Choroid plexus epithelial cell (primary cell): Measurements from ENCODE around the gene SSTR1.

Source experiments
- DNase-seq: peaks from one replicate; pipeline ENCODE4 v3.0.0-alpha.2; 2010; ENCODE audit warnings: low read depth
- H3K4me3 ChIP-seq: 2 replicates; pipeline ENCODE4 v1.5.1; 2011; ENCODE audit warnings: low read depth, mild to moderate bottlenecking, control low read depth, low read length, moderate library complexity
- TF ChIP-seq, protein P1 (sequence below): conservative IDR thresholded peaks from 2 replicates; pipeline ENCODE4 v1.5.1; 2011; ENCODE audit warnings: low read depth, mild to moderate bottlenecking, control low read depth, inconsistent platforms, low read length, moderate library complexity

The SSTR1 gene

DNA sequence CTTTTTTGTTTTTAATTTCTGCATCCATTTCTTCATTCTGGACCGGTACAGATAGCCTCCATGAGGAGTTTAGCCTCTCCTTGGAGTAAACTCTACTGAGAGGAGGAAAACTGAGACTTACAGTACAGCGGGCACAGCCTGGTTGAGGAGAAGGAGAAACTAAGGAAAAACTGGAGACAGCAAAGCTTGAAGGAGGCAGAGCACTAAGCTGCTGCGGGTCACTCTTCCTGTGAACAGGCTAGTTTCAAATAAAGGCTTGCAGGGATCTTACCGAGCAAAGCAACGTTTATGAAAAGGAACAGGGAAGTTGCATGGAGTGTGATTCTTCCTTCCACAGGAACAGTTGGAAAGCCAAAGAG, 348 bp upstream of the SSTR1 start:
- DNase-seq, result no peak
- no peak overlapping the region for H3K4me3 ChIP-seq
- TF ChIP-seq, protein P1, sequence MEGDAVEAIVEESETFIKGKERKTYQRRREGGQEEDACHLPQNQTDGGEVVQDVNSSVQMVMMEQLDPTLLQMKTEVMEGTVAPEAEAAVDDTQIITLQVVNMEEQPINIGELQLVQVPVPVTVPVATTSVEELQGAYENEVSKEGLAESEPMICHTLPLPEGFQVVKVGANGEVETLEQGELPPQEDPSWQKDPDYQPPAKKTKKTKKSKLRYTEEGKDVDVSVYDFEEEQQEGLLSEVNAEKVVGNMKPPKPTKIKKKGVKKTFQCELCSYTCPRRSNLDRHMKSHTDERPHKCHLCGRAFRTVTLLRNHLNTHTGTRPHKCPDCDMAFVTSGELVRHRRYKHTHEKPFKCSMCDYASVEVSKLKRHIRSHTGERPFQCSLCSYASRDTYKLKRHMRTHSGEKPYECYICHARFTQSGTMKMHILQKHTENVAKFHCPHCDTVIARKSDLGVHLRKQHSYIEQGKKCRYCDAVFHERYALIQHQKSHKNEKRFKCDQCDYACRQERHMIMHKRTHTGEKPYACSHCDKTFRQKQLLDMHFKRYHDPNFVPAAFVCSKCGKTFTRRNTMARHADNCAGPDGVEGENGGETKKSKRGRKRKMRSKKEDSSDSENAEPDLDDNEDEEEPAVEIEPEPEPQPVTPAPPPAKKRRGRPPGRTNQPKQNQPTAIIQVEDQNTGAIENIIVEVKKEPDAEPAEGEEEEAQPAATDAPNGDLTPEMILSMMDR, result no peak

GRCh38 chr14:38208618-38209562, 1.2 kb downstream of the SSTR1 start:
- TF ChIP-seq, protein P1, result peak; percentile 28
- H3K4me3 ChIP-seq, result peak overlapping the region; percentile 28
- peak; percentile 53 for DNase-seq

DNA sequence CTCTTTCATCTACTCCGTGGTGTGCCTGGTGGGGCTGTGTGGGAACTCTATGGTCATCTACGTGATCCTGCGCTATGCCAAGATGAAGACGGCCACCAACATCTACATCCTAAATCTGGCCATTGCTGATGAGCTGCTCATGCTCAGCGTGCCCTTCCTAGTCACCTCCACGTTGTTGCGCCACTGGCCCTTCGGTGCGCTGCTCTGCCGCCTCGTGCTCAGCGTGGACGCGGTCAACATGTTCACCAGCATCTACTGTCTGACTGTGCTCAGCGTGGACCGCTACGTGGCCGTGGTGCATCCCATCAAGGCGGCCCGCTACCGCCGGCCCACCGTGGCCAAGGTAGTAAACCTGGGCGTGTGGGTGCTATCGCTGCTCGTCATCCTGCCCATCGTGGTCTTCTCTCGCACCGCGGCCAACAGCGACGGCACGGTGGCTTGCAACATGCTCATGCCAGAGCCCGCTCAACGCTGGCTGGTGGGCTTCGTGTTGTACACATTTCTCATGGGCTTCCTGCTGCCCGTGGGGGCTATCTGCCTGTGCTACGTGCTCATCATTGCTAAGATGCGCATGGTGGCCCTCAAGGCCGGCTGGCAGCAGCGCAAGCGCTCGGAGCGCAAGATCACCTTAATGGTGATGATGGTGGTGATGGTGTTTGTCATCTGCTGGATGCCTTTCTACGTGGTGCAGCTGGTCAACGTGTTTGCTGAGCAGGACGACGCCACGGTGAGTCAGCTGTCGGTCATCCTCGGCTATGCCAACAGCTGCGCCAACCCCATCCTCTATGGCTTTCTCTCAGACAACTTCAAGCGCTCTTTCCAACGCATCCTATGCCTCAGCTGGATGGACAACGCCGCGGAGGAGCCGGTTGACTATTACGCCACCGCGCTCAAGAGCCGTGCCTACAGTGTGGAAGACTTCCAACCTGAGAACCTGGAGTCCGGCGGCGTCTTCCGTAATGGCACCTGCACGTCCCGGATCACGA, 2.2 kb downstream of the SSTR1 start:
- peak overlapping the region; percentile 28 for H3K4me3 ChIP-seq
- TF ChIP-seq, protein P1, result no peak
- DNase-seq, result no peak

DNA sequence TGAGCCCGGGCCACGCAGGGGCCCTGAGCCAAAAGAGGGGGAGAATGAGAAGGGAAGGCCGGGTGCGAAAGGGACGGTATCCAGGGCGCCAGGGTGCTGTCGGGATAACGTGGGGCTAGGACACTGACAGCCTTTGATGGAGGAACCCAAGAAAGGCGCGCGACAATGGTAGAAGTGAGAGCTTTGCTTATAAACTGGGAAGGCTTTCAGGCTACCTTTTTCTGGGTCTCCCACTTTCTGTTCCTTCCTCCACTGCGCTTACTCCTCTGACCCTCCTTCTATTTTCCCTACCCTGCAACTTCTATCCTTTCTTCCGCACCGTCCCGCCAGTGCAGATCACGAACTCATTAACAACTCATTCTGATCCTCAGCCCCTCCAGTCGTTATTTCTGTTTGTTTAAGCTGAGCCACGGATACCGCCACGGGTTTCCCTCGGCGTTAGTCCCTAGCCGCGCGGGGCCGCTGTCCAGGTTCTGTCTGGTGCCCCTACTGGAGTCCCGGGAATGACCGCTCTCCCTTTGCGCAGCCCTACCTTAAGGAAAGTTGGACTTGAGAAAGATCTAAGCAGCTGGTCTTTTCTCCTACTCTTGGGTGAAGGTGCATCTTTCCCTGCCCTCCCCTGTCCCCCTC, 3.0 kb downstream of the SSTR1 start:
- TF ChIP-seq, protein P1, result peak; percentile 49
- no peak overlapping the region for H3K4me3 ChIP-seq
- DNase-seq, result peak; percentile 48

DNA sequence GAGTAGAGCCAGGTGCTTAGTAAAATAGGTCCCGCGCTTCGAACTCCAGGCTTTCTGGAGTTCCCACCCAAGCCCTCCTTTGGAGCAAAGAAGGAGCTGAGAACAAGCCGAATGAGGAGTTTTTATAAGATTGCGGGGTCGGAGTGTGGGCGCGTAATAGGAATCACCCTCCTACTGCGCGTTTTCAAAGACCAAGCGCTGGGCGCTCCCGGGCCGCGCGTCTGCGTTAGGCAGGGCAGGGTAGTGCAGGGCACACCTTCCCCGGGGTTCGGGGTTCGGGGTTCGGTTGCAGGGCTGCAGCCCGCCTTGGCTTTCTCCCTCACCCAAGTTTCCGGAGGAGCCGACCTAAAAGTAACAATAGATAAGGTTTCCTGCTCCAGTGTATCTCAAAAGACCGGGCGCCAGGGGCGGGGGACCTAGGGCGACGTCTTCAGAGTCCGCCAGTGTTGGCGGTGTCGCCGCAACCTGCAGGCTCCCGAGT, 3.6 kb downstream of the SSTR1 start:
- H3K4me3 ChIP-seq, result no peak overlapping the region
- TF ChIP-seq, protein P1, result no peak
- no peak for DNase-seq

DNA sequence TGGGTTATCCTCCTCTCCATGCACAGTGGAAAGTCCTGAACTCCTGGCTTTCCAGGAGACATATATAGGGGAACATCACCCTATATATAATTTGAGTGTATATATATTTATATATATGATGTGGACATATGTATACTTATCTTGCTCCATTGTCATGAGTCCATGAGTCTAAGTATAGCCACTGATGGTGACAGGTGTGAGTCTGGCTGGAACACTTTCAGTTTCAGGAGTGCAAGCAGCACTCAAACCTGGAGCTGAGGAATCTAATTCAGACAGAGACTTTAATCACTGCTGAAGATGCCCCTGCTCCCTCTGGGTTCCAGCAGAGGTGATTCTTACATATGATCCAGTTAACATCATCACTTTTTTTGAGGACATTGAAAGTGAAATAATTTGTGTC, 4.4 kb downstream of the SSTR1 start:
- H3K4me3 ChIP-seq, result no peak overlapping the region
- DNase-seq, result no peak
- TF ChIP-seq, protein P1, result no peak
